HCT116 (cell line): Measurements from ENCODE around the gene LRRC74A. TPM values are rescaled to one million over a fixed set of nuclear protein-coding genes. Genes with fewer than 3 reads are reported as not detected.

Experiments
- ATAC-seq: fragments of 200-7000 bp; cut with Tn5 transposase; 2 replicates; pipeline ENCODE4 v1.9.1; 2020; ENCODE audit warnings: mild to moderate bottlenecking, moderate library complexity
- BruUV-seq: library from RNA; stranded (reverse); fragments of 400-500 nt; replicated peaks from 2 replicates; lab custom pipeline; 2021; lab: Mats Ljungman, UMichigan
- CTCF ChIA-PET: fragments of 300-600 bp; sonication (Branson Sonifier 250); formaldehyde crosslinking; loops from one replicate; lab custom pipeline; 2021; ENCODE audit warnings: antibody characterized with exemption; lab: Charles Lee
- POLR2A ChIA-PET: fragments of 300-600, 350-600 bp; sonication (Branson Sonifier 250); formaldehyde crosslinking; loops from one replicate; lab custom pipeline; 2021; ENCODE audit warnings: antibody characterized with exemption; lab: Charles Lee
- RAD21 ChIA-PET, 2 experiments: fragments of 300-600 bp; sonication (Branson Sonifier 250); formaldehyde crosslinking; loops; one replicate each; lab custom pipeline; 2023; ENCODE audit warnings: low total read pairs in 2 of 2; ENCODE audit not compliant: uncharacterized antibody in 2 of 2, unreplicated experiment in 2 of 2, low non-redundant PET in 1 of 2; lab: Charles Lee
- DNase-seq: peaks from one replicate; pipeline ENCODE4 v3.0.0-alpha.2; 2010; ENCODE audit warnings: low read depth, low spot score
- H2AFZ ChIP-seq: fragments of 200-600 bp; shearing (Covaris generic), sonication (generic); 2 replicates; pipeline ENCODE4 v1.6.1; 2017; ENCODE audit warnings: low read depth, mixed run types, mixed read lengths, antibody characterized with exemption, low read length; ENCODE audit not compliant: poor library complexity, severe bottlenecking
- H3K27ac ChIP-seq: 2 replicates; pipeline ENCODE4 v1.5.1; 2012; ENCODE audit warnings: low read depth, low read length
- H3K27me3 ChIP-seq: fragments of 200-600 bp; sonication (generic); 2 replicates; pipeline ENCODE4 v1.6.1; 2016; ENCODE audit warnings: mixed run types, low read length, mixed read lengths; ENCODE audit not compliant: insufficient read depth
- H3K36me3 ChIP-seq, 2 experiments: fragments of 200-500 bp in 1 of 2; fragments of 200-600 bp in 1 of 2; sonication (Bioruptor generic) in 1 of 2; sonication (generic) in 1 of 2; 2 replicates each; pipeline versions ENCODE4 v1.5.1 to v1.6.1; 2014 to 2016; ENCODE audit warnings: low read length in 2 of 2, inconsistent platforms in 1 of 2, mixed read lengths in 1 of 2, mixed run types in 1 of 2; ENCODE audit not compliant: insufficient read depth in 2 of 2, control insufficient read depth in 1 of 2
- H3K4me1 ChIP-seq, 2 experiments: fragments of 200-600 bp in 1 of 2; sonication (generic) in 1 of 2; 2 replicates each; pipeline versions ENCODE4 v1.5.1 to v1.6.1; 2012 to 2017; ENCODE audit warnings: low read length in 2 of 2, inconsistent platforms in 1 of 2, mild to moderate bottlenecking in 1 of 2, mixed read lengths in 1 of 2, mixed run types in 1 of 2, moderate library complexity in 1 of 2; ENCODE audit not compliant: insufficient read depth in 2 of 2, control insufficient read depth in 1 of 2
- H3K4me2 ChIP-seq: fragments of 200-600 bp; sonication (generic); 2 replicates; pipeline ENCODE4 v1.6.1; 2017; ENCODE audit warnings: mixed run types, low read length, mixed read lengths
- H3K4me3 ChIP-seq, 2 experiments: fragments of 200-600 bp in 1 of 2; sonication (generic) in 1 of 2; replicated peaks in 1 of 2; 2 replicates each; pipeline ENCODE4 v1.5.1; 2011 to 2016; ENCODE audit warnings: low read length in 2 of 2, control low read depth in 1 of 2, low read depth in 1 of 2, mild to moderate bottlenecking in 1 of 2, mixed read lengths in 1 of 2, mixed run types in 1 of 2
- H3K79me2 ChIP-seq: fragments of 200-600 bp; sonication (generic); 2 replicates; pipeline ENCODE4 v1.6.1; 2017; ENCODE audit warnings: mild to moderate bottlenecking, mixed run types, low read length, moderate library complexity, mixed read lengths; ENCODE audit not compliant: insufficient read depth
- H3K9ac ChIP-seq: fragments of 200-600 bp; sonication (generic); 2 replicates; pipeline ENCODE4 v1.6.1; 2016; ENCODE audit warnings: low read length, mixed read lengths
- H3K9me2 ChIP-seq: fragments of 200-600 bp; sonication (generic), shearing (Covaris generic); 2 replicates; pipeline ENCODE4 v1.6.1; 2017; ENCODE audit warnings: mixed run types, mild to moderate bottlenecking, moderate library complexity; ENCODE audit not compliant: insufficient read depth
- H3K9me3 ChIP-seq, 2 experiments: fragments of 200-500 bp in 1 of 2; fragments of 200-600 bp in 1 of 2; sonication (Bioruptor generic) in 1 of 2; sonication (generic) in 1 of 2; 2 replicates each; pipeline ENCODE4 v1.6.1; 2014 to 2017; ENCODE audit warnings: low read length in 2 of 2, mixed read lengths in 2 of 2, inconsistent platforms in 1 of 2, low read depth in 1 of 2, mild to moderate bottlenecking in 1 of 2, mixed run types in 1 of 2, moderate library complexity in 1 of 2; ENCODE audit not compliant: control insufficient read depth in 1 of 2, insufficient read depth in 1 of 2
- H4K20me1 ChIP-seq: fragments of 200-600 bp; sonication (generic), shearing (Covaris generic); 2 replicates; pipeline ENCODE4 v1.6.1; 2017; ENCODE audit warnings: mixed run types, mild to moderate bottlenecking, moderate library complexity; ENCODE audit not compliant: insufficient read depth
- CEBPB ChIP-seq: IDR thresholded peaks from 2 replicates; pipeline ENCODE4 v1.6.1; 2012; ENCODE audit warnings: low read depth
- CTCF ChIP-seq, 3 experiments: fragments of 200-600 bp in 1 of 3; sonication (generic) in 1 of 3; IDR thresholded peaks in 2 of 3; conservative IDR thresholded peaks in 1 of 3; 2 replicates each; pipeline ENCODE4 v1.5.1; 2012 to 2017; ENCODE audit warnings: low read depth in 2 of 3, low read length in 2 of 3, antibody characterized with exemption in 1 of 3, borderline replicate concordance in 1 of 3, control low read depth in 1 of 3, mild to moderate bottlenecking in 1 of 3, mixed read lengths in 1 of 3, mixed run types in 1 of 3, moderate library complexity in 1 of 3; ENCODE audit not compliant: insufficient read depth in 1 of 3
- EGR1 ChIP-seq: IDR thresholded peaks from 2 replicates; pipeline ENCODE4 v1.6.1; 2012; ENCODE audit warnings: low read depth
- ELF1 ChIP-seq: IDR thresholded peaks from 2 replicates; pipeline ENCODE4 v1.6.1; 2012; ENCODE audit warnings: low read depth, borderline replicate concordance
- EZH2phosphoT487 ChIP-seq: fragments of 200-600 bp; IDR thresholded peaks from 2 replicates; pipeline ENCODE4 v1.6.1; 2018; ENCODE audit warnings: antibody characterized with exemption, borderline replicate concordance
- MAX ChIP-seq: IDR thresholded peaks from 2 replicates; pipeline ENCODE4 v1.6.1; 2012
- POLR2A ChIP-seq: IDR thresholded peaks from 2 replicates; pipeline ENCODE4 v1.7.0; 2011; ENCODE audit warnings: borderline replicate concordance; ENCODE audit not compliant: insufficient read depth, insufficient read length; ENCODE audit errors: extremely low read depth
- RAD21 ChIP-seq: IDR thresholded peaks from 2 replicates; pipeline ENCODE4 v1.6.1; 2012; ENCODE audit warnings: low read depth, mild to moderate bottlenecking
- REST ChIP-seq: IDR thresholded peaks from 2 replicates; pipeline ENCODE4 v1.6.1; 2012; ENCODE audit warnings: low read depth
- SIN3A ChIP-seq: IDR thresholded peaks from 2 replicates; pipeline ENCODE4 v1.6.1; 2012; ENCODE audit warnings: low read depth
- SRF ChIP-seq: IDR thresholded peaks from 2 replicates; pipeline ENCODE4 v1.6.1; 2012; ENCODE audit warnings: low read depth
- YY1 ChIP-seq: IDR thresholded peaks from 2 replicates; pipeline ENCODE4 v1.6.1; 2011; ENCODE audit warnings: low read length, low read depth, moderate library complexity, mild to moderate bottlenecking; ENCODE audit not compliant: insufficient replicate concordance; ENCODE audit errors: extremely low read depth
- intact Hi-C: fragments of 100-400 bp; cut with micrococcal nuclease; formaldehyde crosslinking; loops from 2 replicates; pipeline ENCODE4 v1.10.0; 2022
- total RNA-seq: library from RNA; stranded (reverse); gene quantifications from one replicate; pipeline ENCODE4 v1.2.1, GENCODE V29; 2021; ENCODE audit not compliant: unreplicated experiment

Gene LRRC74A
- total RNA-seq, 1 experiment from 2014 or later, result not detected

GRCh38 chr14:76829650-76830421, 3.6 kb downstream of the LRRC74A start:
- Histone ChIP-seq H2AFZ (no peak overlapping the region), H3K9me3 (no peaks in the 10 kb centered on the region), H3K36me3 (no peaks in the 10 kb centered on the region), H4K20me1 (no peaks in the 10 kb centered on the region), H3K27me3 (no peaks in the 10 kb centered on the region), H3K9ac (no peak overlapping the region), H3K4me2 (no peak overlapping the region), H3K79me2 (no peaks in the 10 kb centered on the region), H3K9me2 (no peaks in the 10 kb centered on the region), H3K27ac (no peak overlapping the region), H3K4me1 (peaks cover 0 to 5% of the 10 kb centered on the region in 2 experiments; a peak in 1 of 4 replicates), H3K4me3 (no peak overlapping the region)
- DNase-seq (no peak), ATAC-seq (no peak)
- POLR2A ChIA-PET, result no interaction called here
- no TSS peak for BruUV-seq
- CTCF ChIA-PET, result no interaction called here
- no peak for TF ChIP-seq SIN3A
- TF ChIP-seq SRF, result no peak
- RAD21 ChIA-PET, result no interaction called here
- intact Hi-C loops, result no loop called here

DNA sequence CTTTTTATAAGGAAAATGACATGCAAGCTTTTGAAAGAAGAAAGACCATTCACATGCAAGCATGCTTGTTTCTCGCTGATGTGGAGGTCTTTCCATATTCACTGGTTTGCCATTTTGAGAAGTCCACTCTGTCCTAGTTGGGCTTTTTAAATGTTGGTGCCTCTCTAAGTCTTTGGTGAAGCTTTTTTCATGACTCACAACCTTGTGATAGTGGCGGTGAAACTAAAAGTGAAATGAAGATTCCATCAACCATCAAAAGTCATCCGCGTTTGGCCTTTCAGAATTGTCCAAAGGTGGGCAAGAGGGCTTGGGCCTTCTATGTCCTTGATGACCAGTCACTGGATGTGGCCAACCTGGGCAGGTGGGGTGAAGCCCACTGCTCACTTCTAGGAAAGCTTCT, 4.3 kb downstream of the LRRC74A start:
- H2AFZ ChIP-seq, result no peak overlapping the region
- POLR2A ChIA-PET, result no interaction called here
- TF ChIP-seq MAX (no peak), SIN3A (no peak), ELF1 (no peak), YY1 (no peak), CEBPB (no peak), RAD21 (no peak), SRF (no peak), POLR2A (no peak), EGR1 (no peak), CTCF (IDR thresholded peaks at IDR 0.05 in 2 of 3, conservative IDR thresholded peaks at IDR 0.05 in 1 of 3; ENCODE audit: borderline replicate concordance in 1 of 3, insufficient read depth in 1 of 3, low read depth in 2 of 3, low read length in 2 of 3) (no peak), EZH2phosphoT487 (no peak), REST (no peak)

More for the DNA sequence above, 4.3 kb downstream of the LRRC74A start:
- Histone ChIP-seq H3K4me2 (no peak overlapping the region), H3K27ac (no peak overlapping the region), H3K79me2 (no peaks in the 10 kb centered on the region), H3K9me3 (no peaks in the 10 kb centered on the region), H3K9me2 (no peaks in the 10 kb centered on the region), H3K4me3 (no peak overlapping the region), H4K20me1 (no peaks in the 10 kb centered on the region), H3K9ac (no peak overlapping the region), H3K36me3 (no peaks in the 10 kb centered on the region), H3K27me3 (no peaks in the 10 kb centered on the region), H3K4me1 (peaks cover 0 to 5% of the 10 kb centered on the region in 2 experiments; a peak in 1 of 4 replicates)
- ChIA-PET RAD21 (no interaction called here), CTCF (no interaction called here)
- no TSS peak for BruUV-seq
- intact Hi-C loops, result no loop called here
- no peak for DNase-seq
- no peak for ATAC-seq
